ENCODE data around the gene RNF169. TPM values are rescaled to one million over a fixed set of nuclear protein-coding genes. Genes with fewer than 3 reads are reported as not detected.

RNF169 gene
- total RNA-seq, 1 donor from 2014 or later: 28.7 TPM

- no peak for DNase-seq
Observed at GRCh38 chr11:74877132-74877531, 128.5 kb downstream of the RNF169 start.

Small RNAs within 50 kb of the gene (small RNA-seq; reads per million reads assigned to genes)
- gene MIR4696 (ENCODE audit: low replicate concordance) (not detected), gene RN7SL239P (ENCODE audit: low replicate concordance) (not detected)

Other genes with a start within 250 kb of the RNF169 start
- gene POLD3, start 156.3 kb upstream of the RNF169 start, total RNA-seq: 15.0 TPM
- gene CHRDL2, start 17.4 kb upstream of the RNF169 start, total RNA-seq: 1.8 TPM
- gene XRRA1, start 200.2 kb downstream of the RNF169 start, total RNA-seq: 12.3 TPM
- 35.8 TPM for gene SPCS2, start 200.4 kb downstream of the RNF169 start, total RNA-seq
- 24.6 TPM for gene NEU3, start 240.1 kb downstream of the RNF169 start, total RNA-seq

Data from tongue (tissue), 3 donors.